NOMO-1 treated with DMSO at 0.1 percent for 48 hours (cell line): Measurements from ENCODE around the gene HDLBP.
"Not testable (repeated sequence)": the region's sequence is repeated elsewhere in the genome, so short reads cannot be mapped to it uniquely, and the experiment has no call there.

Experiments
- DNase-seq: peaks from one replicate; lab custom pipeline; 2025; ENCODE audit not compliant: unreplicated experiment; lab: John Stamatoyannopoulos, UW

The HDLBP gene

GRCh38 chr2:241308832-241309500 lies 6.5 kb downstream of the HDLBP start:
- DNase-seq: no peak

GRCh38 chr2:241308267-241308666 lies 7.2 kb downstream of the HDLBP start:
- DNase-seq: no peak

- DNase-seq: no peak
These were observed 8.4 kb downstream of the HDLBP start for GRCh38 chr2:241307055-241307454.

GRCh38 chr2:241304039-241304670 lies 11.3 kb downstream of the HDLBP start:
- DNase-seq: no peak

- no peak for DNase-seq
These were observed 12.5 kb downstream of the HDLBP start for GRCh38 chr2:241302759-241303651.

- DNase-seq: no peak
These were observed 13.4 kb downstream of the HDLBP start for GRCh38 chr2:241302083-241302482.

GRCh38 chr2:241300000-241300399 lies 15.5 kb downstream of the HDLBP start:
- DNase-seq: no peak

GRCh38 chr2:241298673-241299072 lies 16.8 kb downstream of the HDLBP start:
- no peak for DNase-seq

- DNase-seq: no peak
These were observed 18.7 kb downstream of the HDLBP start for GRCh38 chr2:241296767-241297166.

- DNase-seq: no peak
These were observed 20.0 kb downstream of the HDLBP start for GRCh38 chr2:241295326-241296095.

- DNase-seq: not testable (repeated sequence)
These were observed 22.1 kb downstream of the HDLBP start for GRCh38 chr2:241293378-241293797.

GRCh38 chr2:241291977-241292376 lies 23.5 kb downstream of the HDLBP start:
- no peak for DNase-seq

- DNase-seq: no peak
These were observed 24.3 kb downstream of the HDLBP start for GRCh38 chr2:241291153-241291552.

- no peak for DNase-seq
These were observed 25.9 kb downstream of the HDLBP start for GRCh38 chr2:241289597-241289996.

- DNase-seq: no peak
These were observed 26.4 kb downstream of the HDLBP start for GRCh38 chr2:241289053-241289452.

GRCh38 chr2:241288324-241288888 lies 27.1 kb downstream of the HDLBP start:
- no peak for DNase-seq

GRCh38 chr2:241286348-241287090 lies 29.0 kb downstream of the HDLBP start:
- DNase-seq: no peak

GRCh38 chr2:241285596-241285995 lies 29.9 kb downstream of the HDLBP start:
- no peak for DNase-seq

- DNase-seq: no peak
These were observed 32.9 kb downstream of the HDLBP start for GRCh38 chr2:241282555-241282954.

GRCh38 chr2:241280291-241280690 lies 35.2 kb downstream of the HDLBP start:
- no peak for DNase-seq
